ENCODE results near the gene UNC93B1.
A peak's percentile ranks its signal among the peaks of the same experiment; 100 is the strongest.

UNC93B1 gene, protein sequence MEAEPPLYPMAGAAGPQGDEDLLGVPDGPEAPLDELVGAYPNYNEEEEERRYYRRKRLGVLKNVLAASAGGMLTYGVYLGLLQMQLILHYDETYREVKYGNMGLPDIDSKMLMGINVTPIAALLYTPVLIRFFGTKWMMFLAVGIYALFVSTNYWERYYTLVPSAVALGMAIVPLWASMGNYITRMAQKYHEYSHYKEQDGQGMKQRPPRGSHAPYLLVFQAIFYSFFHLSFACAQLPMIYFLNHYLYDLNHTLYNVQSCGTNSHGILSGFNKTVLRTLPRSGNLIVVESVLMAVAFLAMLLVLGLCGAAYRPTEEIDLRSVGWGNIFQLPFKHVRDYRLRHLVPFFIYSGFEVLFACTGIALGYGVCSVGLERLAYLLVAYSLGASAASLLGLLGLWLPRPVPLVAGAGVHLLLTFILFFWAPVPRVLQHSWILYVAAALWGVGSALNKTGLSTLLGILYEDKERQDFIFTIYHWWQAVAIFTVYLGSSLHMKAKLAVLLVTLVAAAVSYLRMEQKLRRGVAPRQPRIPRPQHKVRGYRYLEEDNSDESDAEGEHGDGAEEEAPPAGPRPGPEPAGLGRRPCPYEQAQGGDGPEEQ

GRCh38 chr11:68003846-68004550 is at the start of gene UNC93B1:
Gene UNC93B1 (minus strand): TSS chr11:68004097. CDS start chr11:68004043, 54 bp downstream.
- H3K4me3 ChIP-seq (ENCODE audit: low read depth, low read length) = peak within 1 kb of the TSS; percentile 43

DNA sequence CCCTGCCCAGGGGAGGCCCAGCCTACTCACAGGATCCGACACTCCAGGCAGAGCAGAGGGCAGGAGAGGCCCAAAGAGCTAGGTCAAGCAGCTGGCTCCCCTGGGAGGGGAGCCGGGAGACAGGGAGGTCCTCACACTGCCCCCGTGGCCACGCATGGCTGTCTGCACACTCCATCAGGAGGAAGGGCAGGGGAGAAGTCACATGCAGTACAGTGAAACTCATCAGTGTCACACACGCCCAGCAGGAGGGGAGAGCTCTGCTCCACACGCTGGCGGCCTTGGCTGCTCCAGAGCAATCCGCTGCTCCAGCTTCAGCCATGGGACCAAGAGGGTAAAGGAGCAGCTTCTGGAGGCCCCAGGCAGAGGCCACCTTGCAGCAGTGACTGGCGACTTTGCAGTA is 49.2 kb upstream of the UNC93B1 start:
- no peak overlapping the region for H3K4me3 ChIP-seq (ENCODE audit: low read depth, low read length)

GRCh38 chr11:68052137-68052873 is 48.4 kb upstream of the UNC93B1 start:
- H3K4me3 ChIP-seq (ENCODE audit: low read depth, low read length) = no peak overlapping the region

GRCh38 chr11:68051191-68052136 is 47.6 kb upstream of the UNC93B1 start:
- no peak overlapping the region for H3K4me3 ChIP-seq (ENCODE audit: low read depth, low read length)

DNA sequence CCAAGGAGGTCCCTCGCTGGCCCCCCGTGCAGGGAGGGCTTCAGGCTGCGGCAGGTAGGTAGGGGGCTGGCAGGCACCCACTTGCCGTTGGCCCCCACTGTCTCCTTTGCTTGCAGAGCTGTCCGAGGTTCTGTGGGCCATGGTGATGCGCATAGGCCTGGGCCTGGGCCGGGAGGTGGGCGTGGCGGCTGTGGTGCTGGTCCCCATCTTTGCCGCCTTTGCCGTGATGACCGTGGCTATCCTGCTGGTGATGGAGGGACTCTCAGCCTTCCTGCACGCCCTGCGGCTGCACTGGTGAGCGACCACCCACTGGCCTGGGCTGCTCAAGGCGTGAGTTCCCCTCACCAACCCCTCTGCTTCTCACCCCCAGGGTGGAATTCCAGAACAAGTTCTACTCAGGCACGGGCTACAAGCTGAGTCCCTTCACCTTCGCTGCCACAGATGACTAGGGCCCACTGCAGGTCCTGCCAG is 46.5 kb upstream of the UNC93B1 start:
- H3K4me3 ChIP-seq (ENCODE audit: low read depth, low read length) = no peak overlapping the region

DNA sequence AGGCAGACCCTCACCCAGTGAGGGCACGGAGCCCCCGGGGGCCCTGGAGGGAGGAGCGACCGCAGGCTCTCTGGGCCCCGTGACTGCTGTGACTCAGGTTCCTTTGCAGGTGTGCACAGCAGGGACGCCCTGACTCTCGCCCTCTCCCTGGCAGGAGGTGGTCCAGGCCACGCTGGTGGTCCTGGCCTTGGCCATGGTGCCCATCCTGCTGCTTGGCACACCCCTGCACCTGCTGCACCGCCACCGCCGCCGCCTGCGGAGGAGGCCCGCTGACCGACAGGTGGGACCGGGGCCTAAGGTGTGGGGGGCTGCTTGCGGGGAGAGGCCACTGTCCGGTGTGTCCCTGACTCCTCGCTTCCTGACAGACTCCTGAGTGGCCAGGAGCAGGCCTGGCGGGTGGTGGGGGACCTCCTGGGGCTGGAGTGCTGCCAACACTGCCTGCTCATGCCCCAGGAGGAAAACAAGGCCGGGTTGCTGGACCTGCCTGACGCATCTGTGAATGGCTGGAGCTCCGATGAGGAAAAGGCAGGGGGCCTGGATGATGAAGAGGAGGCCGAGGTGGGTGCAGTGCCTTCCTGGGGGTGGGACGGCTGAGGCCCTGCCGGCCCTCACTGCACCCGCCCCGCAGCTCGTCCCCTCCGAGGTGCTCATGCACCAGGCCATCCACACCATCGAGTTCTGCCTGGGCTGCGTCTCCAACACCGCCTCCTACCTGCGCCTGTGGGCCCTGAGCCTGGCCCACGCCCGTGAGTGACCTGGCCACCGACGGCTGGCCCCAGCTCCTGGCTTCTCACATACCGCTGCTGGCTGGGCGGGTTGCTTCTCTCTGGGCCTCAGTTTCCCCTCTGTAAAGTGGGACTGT is 45.8 kb upstream of the UNC93B1 start:
- no peak overlapping the region for H3K4me3 ChIP-seq (ENCODE audit: low read depth, low read length)

GRCh38 chr11:68048681-68049508 is 45.0 kb upstream of the UNC93B1 start:
- H3K4me3 ChIP-seq (ENCODE audit: low read depth, low read length) = no peak overlapping the region

GRCh38 chr11:68047437-68048290 is 43.8 kb upstream of the UNC93B1 start:
- H3K4me3 ChIP-seq (ENCODE audit: low read depth, low read length) = no peak overlapping the region

- no peak overlapping the region for H3K4me3 ChIP-seq (ENCODE audit: low read depth, low read length)
Measured at GRCh38 chr11:68044898-68045351, 41.0 kb upstream of the UNC93B1 start.

- no peak overlapping the region for H3K4me3 ChIP-seq (ENCODE audit: low read depth, low read length)
Measured at GRCh38 chr11:68044145-68044813, 40.4 kb upstream of the UNC93B1 start.

- H3K4me3 ChIP-seq (ENCODE audit: low read depth, low read length) = no peak overlapping the region
Measured at GRCh38 chr11:68043349-68044144, 39.6 kb upstream of the UNC93B1 start.

DNA sequence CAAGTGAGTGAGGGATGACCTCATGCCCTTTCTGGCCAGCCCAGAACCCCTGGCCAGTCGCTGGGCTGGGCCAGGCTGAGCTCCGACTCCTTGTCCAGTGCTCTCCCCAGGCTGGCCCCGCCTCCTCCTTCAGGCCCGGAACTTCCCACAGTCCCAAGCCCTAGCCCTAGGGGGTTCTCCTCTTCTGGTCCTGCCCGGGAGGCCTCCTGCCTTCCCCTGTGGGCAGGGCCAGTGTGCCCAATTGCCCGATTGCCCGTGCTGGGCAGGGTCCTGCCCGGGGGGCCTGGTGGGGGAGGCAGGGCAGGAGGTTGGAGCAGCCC is 39.1 kb upstream of the UNC93B1 start:
- no peak overlapping the region for H3K4me3 ChIP-seq (ENCODE audit: low read depth, low read length)

DNA sequence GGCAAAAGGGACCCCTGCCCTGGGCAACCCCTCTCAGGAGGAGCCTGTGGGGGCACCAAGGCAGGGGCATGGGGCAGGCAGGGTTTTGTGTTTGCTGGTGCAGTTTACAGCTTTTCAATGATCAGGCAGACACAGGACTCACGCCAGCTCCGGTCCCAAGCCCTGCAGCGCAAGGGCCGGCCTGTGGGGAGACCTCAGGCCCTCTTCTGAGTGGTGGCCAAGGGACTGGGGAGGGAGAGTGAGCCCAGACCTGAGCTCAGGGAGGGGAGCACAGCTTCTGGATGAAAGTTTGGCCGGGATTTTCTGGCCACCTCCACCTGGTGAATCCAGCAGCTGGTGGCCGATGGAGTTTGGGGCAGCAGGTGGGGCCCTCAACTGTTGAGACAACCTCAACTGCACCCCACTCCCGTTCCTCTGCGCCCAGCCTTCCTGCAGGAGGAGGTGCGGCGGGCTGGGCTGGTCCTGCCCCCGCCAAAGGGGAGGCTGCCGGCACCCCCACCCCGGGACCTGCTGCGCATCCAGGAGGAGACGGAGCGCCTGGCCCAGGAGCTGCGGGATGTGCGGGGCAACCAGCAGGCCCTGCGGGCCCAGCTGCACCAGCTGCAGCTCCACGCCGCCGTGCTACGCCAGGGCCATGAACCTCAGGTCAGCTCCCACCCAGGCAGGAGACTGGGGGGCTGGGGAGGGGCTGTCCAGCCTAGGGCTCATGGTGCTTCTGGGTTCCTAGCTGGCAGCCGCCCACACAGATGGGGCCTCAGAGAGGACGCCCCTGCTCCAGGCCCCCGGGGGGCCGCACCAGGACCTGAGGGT is 38.5 kb upstream of the UNC93B1 start:
- H3K4me3 ChIP-seq (ENCODE audit: low read depth, low read length) = no peak overlapping the region

GRCh38 chr11:68041617-68042218 is 37.8 kb upstream of the UNC93B1 start:
- H3K4me3 ChIP-seq (ENCODE audit: low read depth, low read length) = no peak overlapping the region
